HUDEP-2 (cell line): ENCODE measurements around the gene AVPR2.

Source experiments
- DNase-seq, 76 experiments: peaks; one replicate each; lab custom pipeline; 2025; ENCODE audit not compliant: unreplicated experiment in 76 of 76; lab: John Stamatoyannopoulos, UW

Gene AVPR2

DNA sequence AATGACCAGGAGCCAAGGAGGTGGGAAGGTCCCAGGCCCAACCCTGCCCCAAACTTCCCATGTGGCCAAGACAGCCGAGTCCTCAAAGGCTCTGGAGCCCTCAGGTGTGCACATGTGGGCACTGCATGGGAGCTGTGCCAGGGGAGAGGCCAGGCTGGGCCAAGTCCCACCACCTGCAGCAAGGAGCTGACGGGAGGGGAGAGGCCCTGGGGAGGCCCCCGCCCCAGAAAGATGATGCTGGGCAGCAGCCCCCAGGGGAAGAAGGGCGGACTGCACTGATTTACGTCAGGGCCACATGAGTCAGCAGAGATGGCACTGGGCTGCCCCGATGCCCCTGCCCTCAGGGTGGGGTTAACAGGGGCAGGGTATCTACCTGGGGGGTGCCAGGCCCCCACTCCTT lies 19.9 kb upstream of the AVPR2 start:
- no peak for DNase-seq

DNA sequence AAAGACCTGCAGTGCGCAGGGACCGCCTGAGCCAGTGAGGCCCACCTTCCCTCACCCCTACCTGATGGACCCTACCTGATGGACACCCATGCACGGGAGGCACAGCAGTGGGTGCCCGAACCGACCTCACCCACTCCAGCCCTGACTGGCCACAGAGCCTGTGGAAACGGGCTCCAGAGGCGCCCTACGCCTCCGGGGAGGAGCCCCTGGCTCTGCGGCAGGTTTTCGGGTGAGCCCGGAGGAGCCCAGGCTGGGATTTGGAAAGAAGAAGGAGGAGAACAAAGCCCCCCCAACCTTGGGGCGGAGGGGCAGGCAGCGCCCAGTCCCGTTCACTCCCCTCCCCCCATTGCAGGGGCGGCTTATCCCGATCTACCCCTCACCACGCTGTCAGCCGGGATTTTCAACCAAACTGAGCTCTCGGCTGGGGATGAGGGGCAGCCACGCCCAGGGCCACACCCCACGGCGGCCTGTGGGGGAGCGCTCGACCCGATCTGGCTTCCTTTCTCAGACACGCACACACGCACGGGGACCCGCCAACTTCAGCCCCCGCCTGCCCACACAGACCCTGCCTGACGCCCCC lies 19.2 kb upstream of the AVPR2 start:
- no peak for DNase-seq

DNA sequence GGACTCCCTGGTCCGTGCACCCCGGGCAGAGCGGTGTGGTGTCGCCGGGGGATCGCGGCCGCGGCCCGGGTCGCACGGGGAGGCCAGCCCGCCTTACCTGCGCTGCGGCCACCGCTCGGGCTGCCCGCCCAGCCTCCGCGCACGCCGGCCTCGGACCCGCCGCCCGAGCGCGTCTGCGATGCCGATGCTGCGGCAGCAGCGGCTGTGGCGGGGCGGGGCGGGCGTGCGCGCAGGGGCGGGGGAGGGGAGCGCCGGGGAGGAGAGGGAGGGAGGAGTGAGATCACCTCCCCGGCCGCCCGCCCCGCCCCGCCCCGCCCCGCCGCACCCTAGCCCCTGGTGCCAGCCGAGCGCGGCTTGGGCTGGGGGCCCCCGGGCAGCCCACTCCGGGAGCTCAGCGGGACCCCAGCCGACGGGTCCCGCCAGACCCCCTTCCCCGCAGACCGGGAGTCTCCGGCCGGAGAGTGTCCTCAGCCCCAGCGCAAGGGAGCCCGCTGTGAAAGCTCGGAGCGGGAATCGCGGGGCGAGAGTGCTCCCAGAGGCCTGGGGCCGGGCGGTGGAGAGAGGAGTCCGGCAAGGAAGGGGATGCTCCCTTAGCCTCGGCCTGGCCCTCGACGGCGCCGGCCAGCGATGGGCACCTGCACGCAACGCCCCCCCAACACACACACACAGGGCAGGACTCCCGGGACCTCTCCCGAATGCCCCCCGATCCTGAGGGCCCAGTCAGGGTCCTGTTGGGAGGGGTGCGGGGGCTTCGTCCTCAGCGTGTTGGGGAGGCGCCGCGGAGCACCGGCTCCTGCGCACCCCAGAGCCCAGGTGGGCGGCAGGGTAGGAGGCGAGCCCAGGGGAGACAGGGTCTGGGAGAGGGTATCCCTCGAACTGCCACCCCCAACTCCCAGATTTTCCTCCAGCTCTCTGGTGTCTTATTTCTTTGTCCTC lies 18.2 kb upstream of the AVPR2 start, which contains the start of gene L1CAM:
TSS of gene L1CAM (minus strand) at position 206 of the 936 bp plus-strand sequence. CDS start 10,337 bp downstream, outside the sequence.
- peak in 2 of 76 experiments; percentile 6 to 16 for DNase-seq

DNA sequence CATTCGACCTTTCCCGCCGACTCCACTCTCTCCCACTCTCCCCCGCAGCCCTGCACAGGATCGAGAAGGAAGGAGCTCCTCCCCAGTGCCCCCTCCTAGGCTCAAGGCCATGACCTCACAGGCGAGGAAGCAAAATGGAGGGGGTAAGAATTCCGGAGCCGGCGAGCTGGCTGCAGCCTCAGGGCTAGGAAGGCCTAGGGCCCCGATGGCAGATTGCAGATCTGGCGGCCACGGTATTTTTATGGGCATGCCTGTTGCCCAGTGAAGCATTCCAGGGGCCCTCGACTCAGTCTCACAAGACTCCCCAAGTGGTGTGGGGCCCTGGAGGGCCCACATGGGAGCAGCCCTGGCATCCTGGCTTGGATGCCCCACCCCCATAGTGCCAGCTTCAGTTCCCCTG lies 17.6 kb upstream of the AVPR2 start:
- no peak for DNase-seq

DNA sequence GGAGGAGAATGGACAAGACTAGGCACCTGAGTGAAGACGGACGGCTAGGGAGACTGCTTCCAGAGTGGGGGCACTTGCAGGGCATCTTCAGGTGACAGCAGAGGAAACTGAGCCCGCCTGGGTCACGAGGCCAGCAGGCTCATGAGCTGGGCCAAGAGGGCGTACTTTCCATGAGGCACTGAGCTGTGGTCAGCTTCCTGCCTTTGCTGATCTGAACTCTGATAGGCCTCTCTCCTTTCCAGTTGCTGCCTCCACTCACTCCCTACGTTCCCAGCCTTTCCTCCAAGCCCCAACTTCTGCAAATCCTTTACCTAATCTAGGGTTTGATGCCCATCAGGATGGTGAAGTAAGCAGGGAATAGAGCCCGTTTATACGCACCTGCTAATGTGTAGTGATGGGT lies 17.1 kb upstream of the AVPR2 start:
- no peak for DNase-seq

DNA sequence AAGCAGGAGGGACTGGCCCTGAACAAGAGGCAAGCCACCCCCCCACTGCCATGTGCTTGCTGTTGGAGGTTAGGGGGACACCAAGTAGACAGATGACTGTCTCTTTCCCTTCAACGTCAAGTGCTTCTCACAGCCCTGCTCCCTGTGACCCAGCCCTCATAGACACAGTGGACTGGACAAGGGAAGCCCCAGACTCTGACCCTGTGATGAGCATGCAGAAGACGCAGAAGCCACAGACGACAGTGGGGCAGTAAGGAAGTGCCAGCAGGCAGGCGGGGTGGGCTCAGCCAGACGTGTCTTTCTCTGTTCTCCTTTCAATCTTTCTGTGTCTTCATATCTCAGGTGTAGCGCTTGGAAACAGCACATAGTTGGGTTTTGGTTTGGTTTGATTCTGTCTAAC lies 16.1 kb upstream of the AVPR2 start:
- DNase-seq = no peak

DNA sequence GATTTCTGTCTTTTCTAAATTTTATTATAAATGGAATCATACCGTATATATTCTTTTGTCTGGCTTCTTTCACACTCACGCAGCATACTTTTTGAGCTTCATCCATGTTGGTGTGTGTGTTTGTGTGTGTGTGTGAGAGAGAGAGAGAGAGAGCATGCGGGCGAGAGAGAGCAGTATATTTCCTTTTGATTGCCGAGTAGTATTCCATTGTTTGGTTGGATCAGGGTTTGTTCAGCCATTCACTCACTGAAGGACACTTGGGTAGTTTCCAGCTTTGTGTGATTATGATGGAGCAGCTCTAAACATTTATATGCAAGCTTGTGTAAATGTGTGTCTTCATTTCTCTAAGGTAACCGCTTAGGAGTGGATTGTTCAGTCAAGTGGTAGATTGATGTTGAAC lies 15.3 kb upstream of the AVPR2 start:
- DNase-seq = no peak

DNA sequence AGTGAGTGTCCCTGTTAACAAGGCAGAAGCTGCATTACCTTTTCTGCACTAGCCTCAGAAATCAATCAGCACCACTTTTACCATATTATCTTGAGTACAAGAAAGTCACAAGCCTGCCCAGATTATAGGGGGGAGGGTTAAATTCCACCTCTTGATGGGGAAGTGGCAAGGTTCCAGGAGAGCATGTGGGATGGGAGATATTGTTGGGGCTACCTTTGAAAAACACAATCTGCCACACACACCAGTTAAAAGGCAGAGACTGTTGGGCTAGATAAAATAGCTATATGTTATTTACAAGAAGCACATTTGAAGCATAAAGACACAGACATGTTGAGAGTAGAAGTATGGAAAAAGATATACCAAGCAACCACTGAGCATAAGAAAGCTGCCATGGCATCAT lies 6.6 kb upstream of the AVPR2 start:
- peak in 73 of 76 experiments; percentile 11 to 87 (median 65) for DNase-seq

DNA sequence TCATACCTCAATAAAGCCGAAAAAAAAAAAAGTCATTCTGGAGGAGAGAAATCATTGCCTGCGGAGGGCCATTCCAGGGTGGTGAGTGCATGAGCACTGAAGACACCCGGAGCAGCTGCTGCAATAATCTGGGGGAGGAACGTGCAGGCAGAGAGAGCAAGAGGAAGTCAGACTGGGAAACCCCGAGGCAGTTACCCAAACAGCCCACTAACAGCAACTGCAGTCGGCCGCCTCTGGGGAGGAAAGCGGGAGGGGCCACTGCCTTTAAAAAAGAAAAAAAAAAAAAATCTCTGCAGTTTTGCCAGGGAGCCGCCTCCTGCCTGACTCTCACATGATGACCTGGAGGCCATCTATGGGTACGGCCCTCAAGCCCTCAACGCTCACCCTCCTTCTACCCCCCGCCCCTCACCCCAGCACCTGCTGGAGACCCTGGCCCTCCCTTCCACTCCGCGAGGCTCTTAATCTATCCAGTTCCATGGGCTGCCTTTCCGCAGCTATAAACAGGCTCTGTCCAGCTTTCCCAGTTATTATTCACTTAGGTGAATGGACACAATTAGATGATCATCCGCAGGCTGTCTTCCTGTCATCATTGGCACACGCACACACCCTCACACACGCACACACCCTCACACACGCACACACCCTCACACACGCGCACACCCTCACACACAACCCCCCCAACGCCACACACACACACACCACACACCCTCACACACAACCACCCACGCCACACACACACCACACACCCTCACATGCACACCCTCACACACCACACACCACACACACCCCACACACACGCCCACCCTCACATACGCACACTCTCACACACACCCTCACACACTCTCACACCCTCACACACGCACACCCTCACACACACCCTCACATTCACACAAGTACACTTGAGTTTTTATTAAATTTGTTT lies 3.4 kb upstream of the AVPR2 start:
- DNase-seq = peak in 43 of 76 experiments; percentile 0 to 52 (median 20)

DNA sequence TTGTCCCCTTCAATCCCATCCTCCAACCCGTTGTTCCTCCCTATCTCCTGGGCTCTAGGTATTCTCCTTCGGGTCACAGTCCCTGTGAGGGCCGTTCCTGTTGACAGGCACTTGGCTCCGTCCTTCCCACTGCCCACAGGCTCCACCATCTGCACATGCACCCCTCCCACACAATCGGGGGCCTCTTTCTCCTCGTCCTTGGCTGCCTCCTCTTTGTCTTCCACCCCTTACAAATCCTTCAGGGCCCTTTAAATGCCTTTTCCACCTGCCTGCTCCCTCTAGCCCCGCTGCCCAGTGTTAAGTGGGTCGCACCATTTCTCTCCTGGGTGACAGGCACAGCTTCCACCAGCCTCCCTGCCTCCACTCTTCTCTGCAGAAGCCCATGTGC lies 2.7 kb upstream of the AVPR2 start:
- no peak for DNase-seq

DNA sequence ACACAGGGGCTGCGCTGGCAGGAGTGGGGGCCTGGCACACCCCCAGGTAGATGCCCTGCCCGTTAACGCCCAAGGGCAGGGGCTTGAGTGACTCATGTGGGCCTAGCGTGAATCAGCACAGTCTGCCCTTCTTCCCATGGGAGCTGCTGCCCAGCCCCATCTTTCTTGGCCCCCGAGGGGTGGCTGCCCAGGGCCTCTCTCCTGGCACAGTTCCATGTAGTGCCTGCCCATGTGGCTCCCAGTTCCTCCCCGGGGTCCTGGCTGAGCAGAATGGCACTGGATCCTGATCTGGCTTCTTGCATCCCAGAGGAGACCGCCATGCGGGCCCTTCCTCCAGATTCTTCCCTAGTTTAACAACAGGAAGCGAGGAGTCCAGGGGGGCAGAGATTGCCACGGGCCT lies 2.1 kb upstream of the AVPR2 start:
- DNase-seq = no peak

DNA sequence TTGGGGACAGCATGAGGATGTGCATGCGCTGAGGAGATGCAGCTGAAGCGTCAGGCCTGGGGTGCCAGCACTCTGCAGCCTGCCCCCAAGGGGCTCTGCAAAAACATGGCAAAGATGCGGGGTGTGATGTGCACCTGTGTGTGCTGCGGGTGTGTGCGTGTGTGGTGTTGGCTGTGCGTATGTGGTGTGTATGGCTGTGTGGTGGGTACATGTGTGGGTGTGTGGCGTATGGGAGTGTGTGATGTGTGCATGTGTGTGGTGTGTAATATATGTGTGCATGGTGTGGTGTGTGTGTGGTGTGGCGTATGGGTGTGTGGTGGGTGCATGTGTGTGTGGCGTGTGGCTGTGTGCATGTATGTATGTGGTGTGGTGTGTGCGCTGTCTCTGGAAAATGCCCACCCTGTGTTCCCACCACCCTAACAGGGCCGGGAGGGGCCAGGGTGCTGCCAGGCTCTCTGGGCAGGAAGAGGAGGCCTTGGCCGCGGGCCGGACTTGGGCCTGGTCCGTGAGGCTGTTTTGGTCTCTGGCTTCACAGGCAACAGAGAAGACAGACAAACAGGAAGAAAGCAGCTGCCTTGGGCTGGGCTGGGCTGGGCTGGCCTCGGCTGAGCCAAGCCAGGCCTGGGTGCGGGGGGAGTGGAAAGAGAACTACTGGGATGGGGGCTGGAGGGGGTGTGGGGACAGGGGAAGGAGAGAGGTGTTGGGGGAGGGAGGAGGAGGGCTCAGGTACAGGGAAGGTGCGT lies 1.1 kb upstream of the AVPR2 start:
- no peak for DNase-seq

DNA sequence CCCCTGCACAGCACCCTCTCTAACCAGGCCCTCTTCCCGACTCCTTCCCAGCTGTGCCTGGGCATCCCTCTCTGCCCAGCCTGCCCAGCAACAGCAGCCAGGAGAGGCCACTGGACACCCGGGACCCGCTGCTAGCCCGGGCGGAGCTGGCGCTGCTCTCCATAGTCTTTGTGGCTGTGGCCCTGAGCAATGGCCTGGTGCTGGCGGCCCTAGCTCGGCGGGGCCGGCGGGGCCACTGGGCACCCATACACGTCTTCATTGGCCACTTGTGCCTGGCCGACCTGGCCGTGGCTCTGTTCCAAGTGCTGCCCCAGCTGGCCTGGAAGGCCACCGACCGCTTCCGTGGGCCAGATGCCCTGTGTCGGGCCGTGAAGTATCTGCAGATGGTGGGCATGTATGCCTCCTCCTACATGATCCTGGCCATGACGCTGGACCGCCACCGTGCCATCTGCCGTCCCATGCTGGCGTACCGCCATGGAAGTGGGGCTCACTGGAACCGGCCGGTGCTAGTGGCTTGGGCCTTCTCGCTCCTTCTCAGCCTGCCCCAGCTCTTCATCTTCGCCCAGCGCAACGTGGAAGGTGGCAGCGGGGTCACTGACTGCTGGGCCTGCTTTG lies 1.1 kb downstream of the AVPR2 start:
- no peak for DNase-seq

DNA sequence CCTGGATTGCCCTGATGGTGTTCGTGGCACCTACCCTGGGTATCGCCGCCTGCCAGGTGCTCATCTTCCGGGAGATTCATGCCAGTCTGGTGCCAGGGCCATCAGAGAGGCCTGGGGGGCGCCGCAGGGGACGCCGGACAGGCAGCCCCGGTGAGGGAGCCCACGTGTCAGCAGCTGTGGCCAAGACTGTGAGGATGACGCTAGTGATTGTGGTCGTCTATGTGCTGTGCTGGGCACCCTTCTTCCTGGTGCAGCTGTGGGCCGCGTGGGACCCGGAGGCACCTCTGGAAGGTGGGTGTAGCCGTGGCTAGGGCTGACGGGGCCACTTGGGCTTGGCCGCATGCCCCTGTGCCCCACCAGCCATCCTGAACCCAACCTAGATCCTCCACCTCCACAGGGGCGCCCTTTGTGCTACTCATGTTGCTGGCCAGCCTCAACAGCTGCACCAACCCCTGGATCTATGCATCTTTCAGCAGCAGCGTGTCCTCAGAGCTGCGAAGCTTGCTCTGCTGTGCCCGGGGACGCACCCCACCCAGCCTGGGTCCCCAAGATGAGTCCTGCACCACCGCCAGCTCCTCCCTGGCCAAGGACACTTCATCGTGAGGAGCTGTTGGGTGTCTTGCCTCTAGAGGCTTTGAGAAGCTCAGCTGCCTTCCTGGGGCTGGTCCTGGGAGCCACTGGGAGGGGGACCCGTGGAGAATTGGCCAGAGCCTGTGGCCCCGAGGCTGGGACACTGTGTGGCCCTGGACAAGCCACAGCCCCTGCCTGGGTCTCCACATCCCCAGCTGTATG lies 1.8 kb downstream of the AVPR2 start:
- DNase-seq = no peak

DNA sequence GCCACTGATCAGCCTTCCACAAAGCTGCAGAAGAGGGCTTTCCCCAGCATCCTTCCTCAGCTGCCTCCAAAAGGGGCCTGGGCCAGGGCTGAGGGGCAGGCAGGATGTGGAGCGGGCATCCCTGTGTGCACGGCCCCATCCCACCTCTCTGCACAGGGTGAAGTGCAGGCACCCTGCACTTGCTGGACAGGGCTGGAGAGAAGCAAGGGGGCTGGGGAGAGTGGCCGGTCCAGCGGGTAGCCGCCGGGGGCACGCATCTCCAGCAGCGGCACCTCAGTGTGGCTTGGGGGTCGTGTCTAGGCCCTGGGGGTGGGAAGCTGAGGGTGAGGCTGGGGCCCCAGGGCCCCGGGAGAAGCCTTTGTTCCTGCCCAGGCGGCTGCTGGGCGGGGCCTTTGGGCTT lies 3.0 kb downstream of the AVPR2 start:
- DNase-seq = no peak

DNA sequence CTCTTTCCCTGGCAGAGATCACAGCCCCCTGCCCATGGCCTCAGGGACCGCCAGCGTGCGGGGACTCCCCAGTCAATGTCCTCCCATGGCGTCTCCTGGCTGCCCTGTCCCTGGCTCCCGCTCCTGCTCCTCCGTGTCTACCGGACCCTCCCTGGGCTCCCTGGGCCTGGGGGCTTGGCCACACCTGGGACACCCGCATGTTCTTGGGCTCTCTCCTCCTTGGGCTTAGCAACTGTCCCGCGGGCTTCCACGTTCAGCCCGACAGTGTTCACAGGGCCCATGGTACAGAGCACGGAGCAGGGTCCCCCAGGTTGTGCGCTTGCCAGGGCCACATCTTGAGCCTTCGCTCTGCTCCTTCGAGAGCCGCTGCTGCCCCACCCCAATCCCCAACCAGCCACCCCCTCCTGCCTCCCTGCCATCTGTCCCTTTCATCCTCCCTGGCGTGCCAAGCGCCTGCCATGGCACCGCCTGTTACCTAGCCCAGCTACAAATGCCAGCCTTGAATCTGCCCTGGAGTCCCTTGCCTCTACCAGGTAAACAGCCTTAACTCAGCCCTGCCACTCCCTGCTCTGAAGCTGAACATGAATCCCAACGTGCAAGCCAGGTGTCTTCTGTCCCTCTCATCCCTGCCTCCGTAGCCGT lies 3.9 kb downstream of the AVPR2 start:
- DNase-seq = no peak

DNA sequence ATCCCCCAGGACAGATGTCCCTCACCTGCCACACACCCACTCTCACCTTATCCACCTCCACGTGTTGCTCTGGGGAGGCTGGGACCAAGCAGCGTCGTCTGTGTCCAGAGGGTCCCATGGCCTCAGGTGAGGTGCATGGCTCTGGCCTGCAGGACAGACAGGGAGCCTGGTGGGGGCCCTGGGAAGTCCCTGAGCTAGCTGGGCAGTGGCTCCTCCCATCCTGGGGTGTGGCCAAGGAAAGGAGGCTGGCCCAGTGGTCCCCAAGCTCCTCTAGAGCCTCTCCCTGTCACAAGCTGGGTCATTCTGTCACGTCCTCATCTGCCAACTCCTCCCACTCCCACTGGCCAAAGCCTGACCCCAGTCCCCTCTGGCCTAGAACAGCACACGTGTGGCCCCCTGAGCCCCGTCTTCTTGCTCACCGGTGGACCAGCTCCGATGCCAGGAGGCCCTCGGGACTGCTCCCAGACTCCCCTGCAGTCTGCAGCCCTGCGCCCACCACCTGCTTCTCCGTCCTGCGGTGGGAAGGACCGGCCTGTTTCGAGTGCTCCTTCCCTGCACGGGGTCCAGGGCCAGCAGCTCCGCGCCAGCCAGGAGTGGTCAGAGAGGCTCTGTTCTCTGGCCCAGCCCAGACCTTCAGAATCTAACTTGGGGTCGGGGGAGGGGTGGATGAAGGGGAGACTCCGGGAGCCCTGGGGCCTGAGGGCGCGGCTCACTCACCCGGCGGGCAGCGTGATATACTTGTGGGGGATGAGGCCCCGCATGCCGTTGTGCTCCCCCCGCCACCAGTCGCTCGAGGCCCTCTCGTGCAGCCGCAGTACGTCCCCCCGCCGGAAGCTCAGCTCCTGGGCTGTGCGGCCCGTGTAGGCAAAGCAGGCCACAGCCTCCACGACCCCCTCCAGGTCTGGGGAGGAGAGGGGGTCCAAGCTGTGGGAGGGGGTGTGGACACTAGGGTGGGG lies 4.8 kb downstream of the AVPR2 start:
- peak in 2 of 76 experiments; percentile 5 to 26 for DNase-seq

DNA sequence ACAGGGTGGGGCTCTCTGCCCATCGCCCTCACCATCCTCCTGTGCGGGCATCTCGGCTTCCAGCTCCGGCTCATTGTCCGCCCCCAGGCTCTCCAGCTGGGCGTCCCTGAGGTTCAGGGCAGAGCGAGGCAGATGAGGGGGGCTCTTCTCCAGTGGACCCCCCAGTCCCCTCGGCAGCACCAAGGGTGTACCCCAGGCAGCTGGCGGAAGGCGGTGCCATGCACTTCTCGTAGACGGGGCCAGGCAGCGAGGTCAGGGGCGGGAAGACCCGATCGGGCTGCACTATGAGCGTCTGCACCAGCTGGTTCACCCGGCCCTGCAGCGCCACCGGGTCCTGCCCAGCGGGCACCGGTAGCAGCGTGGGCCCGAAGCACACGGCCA lies 5.5 kb downstream of the AVPR2 start:
- no peak for DNase-seq
